Stimulated activated naive B cell treated with anti-CD40 and anti-IgM and Interleukin-4, amounts not matched to agents 10 μg/mL and 1 μg/mL and 100 μg/mL, for 72 hours (primary cell): ENCODE measurements around the gene ZBTB25.

Experiments used
- ATAC-seq, 2 donors: fragments of 150-1000 bp; cut with Tn5 transposase; replicated peaks; 2 replicates each; pipeline ENCODE4 v1.10.0; 2021; ENCODE audit warnings: moderate library complexity in 1 of 2
- DNase-seq: peaks from one replicate; pipeline ENCODE4 v3.0.0; 2021
- H3K27ac Mint-ChIP-seq: one replicate; pipeline ENCODE4 v1.8.0; 2022; ENCODE audit warnings: mild to moderate bottlenecking, mixed read lengths
- H3K27me3 Mint-ChIP-seq, 2 donors: one replicate each; pipeline ENCODE4 v1.8.0; 2022; ENCODE audit warnings: mixed read lengths in 2 of 2
- H3K36me3 Mint-ChIP-seq, 2 donors: one replicate each; pipeline ENCODE4 v1.8.0; 2022; ENCODE audit warnings: mixed read lengths in 2 of 2, mild to moderate bottlenecking in 1 of 2
- H3K4me1 Mint-ChIP-seq, 2 donors: one replicate each; pipeline ENCODE4 v1.8.0; 2022; ENCODE audit warnings: mixed read lengths in 2 of 2, mild to moderate bottlenecking in 1 of 2
- H3K4me3 Mint-ChIP-seq, 2 donors: one replicate each; pipeline ENCODE4 v1.8.0; 2022; ENCODE audit warnings: mild to moderate bottlenecking in 2 of 2, mixed read lengths in 2 of 2, moderate library complexity in 1 of 2
- H3K9me3 Mint-ChIP-seq, 2 donors: one replicate each; pipeline ENCODE4 v1.8.0; 2022; ENCODE audit warnings: mixed read lengths in 2 of 2, mild to moderate bottlenecking in 1 of 2

Gene ZBTB25

DNA sequence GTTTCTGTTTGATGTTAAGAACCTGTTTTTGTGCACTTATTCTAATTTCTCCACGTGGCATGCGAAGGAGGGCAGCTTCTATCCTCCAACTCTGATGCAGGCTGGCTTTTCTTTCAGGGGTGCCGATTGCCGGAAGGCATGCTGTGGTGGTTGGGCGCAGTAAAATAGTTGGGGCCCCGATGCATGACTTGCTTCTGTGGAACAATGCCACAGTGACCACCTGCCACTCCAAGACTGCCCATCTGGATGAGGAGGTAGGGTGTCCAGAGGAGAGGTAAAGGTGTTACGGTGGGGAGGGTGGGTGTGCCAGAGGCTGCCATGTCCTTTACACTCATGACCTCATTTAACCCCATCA, 85.9 kb downstream of the ZBTB25 start:
- ATAC-seq (no peak), DNase-seq (no peak)
- no peak overlapping the region for H3K4me3 Mint-ChIP-seq
- H3K4me1 Mint-ChIP-seq: peaks cover 5 to 19% of the 10 kb centered on the region in 2 donors
- no peaks in the 10 kb centered on the region for H3K27me3 Mint-ChIP-seq
- peaks cover 47 to 68% of the 10 kb centered on the region in 2 donors for H3K36me3 Mint-ChIP-seq
- no peak overlapping the region for H3K27ac Mint-ChIP-seq
- no peaks in the 10 kb centered on the region for H3K9me3 Mint-ChIP-seq

DNA sequence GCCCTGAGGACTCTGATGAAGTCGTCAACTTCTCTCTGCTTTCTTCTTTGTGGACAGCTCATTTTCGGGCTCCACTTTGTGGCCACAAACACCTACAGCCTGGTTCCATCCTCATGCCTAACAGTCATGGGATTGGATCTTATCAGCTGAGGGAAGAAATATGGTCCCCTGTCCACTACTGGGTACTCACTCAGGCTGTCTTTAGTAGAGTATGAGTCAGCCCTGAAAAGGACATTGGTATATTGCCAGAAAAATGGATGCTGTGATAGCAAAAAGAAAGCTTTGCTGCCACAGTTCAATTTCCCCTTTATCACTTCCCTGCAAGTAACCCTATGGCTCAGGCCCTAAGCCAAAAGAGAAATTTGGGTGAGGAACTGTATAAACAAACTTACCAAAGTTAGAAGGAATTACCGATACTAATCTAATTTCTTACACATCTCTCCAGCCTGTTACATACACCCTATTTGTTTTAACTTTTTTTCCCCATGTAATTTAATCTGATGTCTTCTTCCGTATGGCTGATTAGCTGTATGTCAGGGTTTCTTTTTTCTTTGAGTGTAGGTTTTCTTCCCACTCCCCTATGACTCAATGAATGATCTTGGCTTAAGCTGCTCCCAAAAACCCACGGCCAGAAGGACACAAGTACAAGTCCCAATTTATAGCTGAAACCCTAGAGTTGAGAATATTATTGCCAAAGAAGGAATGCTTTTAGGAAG, 86.4 kb downstream of the ZBTB25 start:
- H3K4me3 Mint-ChIP-seq: no peak overlapping the region

GRCh38 chr14:64416348-64416932, 87.2 kb downstream of the ZBTB25 start:
- Mint-ChIP-seq H3K27ac (no peak overlapping the region), H3K36me3 (peaks cover 54 to 69% of the 10 kb centered on the region in 2 donors), H3K4me3 (no peak overlapping the region), H3K27me3 (no peaks in the 10 kb centered on the region), H3K4me1 (peaks cover 5 to 19% of the 10 kb centered on the region in 2 donors), H3K9me3 (no peaks in the 10 kb centered on the region)
- ATAC-seq (peak; percentile 33 to 54), DNase-seq (no peak)

More for the DNA sequence above, 86.4 kb downstream of the ZBTB25 start:
- peak in 1 of 2 donors; percentile 8 for ATAC-seq
- no peak for DNase-seq
- Mint-ChIP-seq H3K9me3 (no peaks in the 10 kb centered on the region), H3K27me3 (no peaks in the 10 kb centered on the region), H3K36me3 (peaks cover 47 to 67% of the 10 kb centered on the region in 2 donors), H3K27ac (peak overlapping the region; percentile 28), H3K4me1 (peaks cover 5 to 19% of the 10 kb centered on the region in 2 donors)

DNA sequence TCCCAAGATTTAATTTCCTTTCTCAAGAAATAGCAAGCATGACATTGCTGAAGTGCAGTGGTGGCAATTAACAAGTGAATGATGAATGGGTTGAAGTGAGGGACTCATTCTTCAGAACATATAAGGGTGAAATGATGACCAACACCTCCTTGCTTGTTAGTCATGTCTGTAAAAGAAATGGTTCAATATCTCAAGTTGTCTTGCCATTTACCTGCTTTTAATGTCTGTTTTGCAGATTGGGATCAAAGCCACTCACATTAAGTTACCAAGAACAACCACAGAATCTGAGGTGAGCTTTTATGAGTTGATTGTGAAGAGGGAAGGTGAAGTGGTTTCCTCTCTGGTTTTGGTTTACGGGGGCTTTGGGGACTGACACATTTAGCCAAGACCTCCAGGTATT, 91.4 kb downstream of the ZBTB25 start:
- Mint-ChIP-seq H3K4me3 (no peak overlapping the region), H3K4me1 (peaks cover 13 to 36% of the 10 kb centered on the region in 2 donors), H3K9me3 (no peaks in the 10 kb centered on the region), H3K27me3 (no peaks in the 10 kb centered on the region), H3K27ac (no peak overlapping the region), H3K36me3 (peaks cover 43 to 44% of the 10 kb centered on the region in 2 donors)
- DNase-seq (no peak), ATAC-seq (no peak)

GRCh38 chr14:64411001-64411400, 92.6 kb downstream of the ZBTB25 start:
- Mint-ChIP-seq H3K27me3 (no peaks in the 10 kb centered on the region), H3K27ac (no peak overlapping the region), H3K36me3 (peaks cover 33 to 43% of the 10 kb centered on the region in 2 donors), H3K4me1 (peaks cover 11 to 29% of the 10 kb centered on the region in 2 donors), H3K9me3 (no peaks in the 10 kb centered on the region), H3K4me3 (no peak overlapping the region)
- DNase-seq: no peak
- no peak for ATAC-seq

DNA sequence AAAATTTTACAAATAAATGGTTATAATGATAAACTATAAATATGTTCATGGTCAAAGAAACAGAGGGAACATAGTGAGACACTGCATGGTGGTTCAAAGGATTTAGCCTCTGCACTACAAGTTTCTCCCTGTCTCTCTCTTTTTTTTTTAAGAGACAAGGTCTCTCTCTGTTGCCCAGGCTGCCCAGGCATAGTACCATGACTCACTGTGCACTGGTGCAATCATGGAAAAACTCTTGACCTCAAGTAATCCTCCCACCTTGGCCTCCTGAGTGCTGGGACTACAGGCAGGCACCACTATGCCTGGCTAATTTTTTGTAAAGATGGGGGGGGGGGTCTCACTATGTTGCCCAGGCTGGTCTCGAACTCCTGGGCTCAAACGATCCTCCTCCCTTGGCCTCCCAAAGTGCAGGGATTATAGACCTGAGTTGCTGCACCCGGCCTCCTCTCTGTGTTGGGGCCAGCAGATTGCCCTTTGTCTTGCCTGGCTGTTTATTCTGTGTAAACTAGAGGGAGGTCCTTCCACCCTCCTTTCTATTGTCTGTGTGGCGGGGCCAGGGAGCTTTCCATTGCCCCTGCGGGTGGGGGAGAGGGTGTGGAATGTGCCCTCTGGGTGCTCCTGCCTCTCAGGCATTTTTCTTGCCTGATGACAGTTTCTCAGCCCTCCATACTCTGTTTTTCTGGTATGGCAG, 93.4 kb downstream of the ZBTB25 start:
- ATAC-seq (peak; percentile 74 to 82), DNase-seq (no peak)
- H3K4me1 Mint-ChIP-seq: peaks cover 12 to 28% of the 10 kb centered on the region in 2 donors
- peak overlapping the region; percentile 88 for H3K27ac Mint-ChIP-seq
- no peaks in the 10 kb centered on the region for H3K27me3 Mint-ChIP-seq
- H3K4me3 Mint-ChIP-seq: no peak overlapping the region
- H3K36me3 Mint-ChIP-seq: peaks cover 30 to 42% of the 10 kb centered on the region in 2 donors
- H3K9me3 Mint-ChIP-seq: no peaks in the 10 kb centered on the region

- Mint-ChIP-seq H3K36me3 (peaks cover 33 to 43% of the 10 kb centered on the region in 2 donors), H3K4me1 (peaks cover 12 to 34% of the 10 kb centered on the region in 2 donors), H3K27ac (peak overlapping the region; percentile 68), H3K9me3 (no peaks in the 10 kb centered on the region), H3K4me3 (peak overlapping the region; percentile 8 to 60), H3K27me3 (no peaks in the 10 kb centered on the region)
- no peak for DNase-seq
- peak; percentile 62 to 79 for ATAC-seq
Measured at GRCh38 chr14:64409126-64409920, 94.3 kb downstream of the ZBTB25 start.

GRCh38 chr14:64407329-64407728, 96.3 kb downstream of the ZBTB25 start:
- H3K27ac Mint-ChIP-seq: no peak overlapping the region

DNA sequence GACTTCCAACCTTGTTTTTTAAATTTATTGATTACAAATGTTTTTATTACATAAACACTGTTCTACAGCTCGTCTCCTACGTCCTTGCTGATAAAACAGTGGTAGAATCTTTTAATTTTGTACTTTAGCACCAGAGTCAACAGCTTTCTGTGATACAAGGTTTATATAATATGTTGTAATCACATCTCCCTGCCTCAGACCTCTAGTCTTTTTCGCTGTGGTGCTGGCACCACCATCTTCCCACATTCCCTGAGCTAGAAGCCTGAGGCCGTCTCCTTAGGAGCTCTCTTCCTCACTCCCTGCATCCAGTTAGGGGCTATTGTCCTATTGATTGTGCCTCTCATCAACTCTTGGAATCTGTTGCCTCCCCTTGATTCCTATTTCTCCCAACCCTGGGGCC, 98.3 kb downstream of the ZBTB25 start:
- Mint-ChIP-seq H3K27ac (no peak overlapping the region), H3K36me3 (peaks cover 31 to 33% of the 10 kb centered on the region in 2 donors), H3K4me3 (no peak overlapping the region), H3K4me1 (peaks cover 9 to 32% of the 10 kb centered on the region in 2 donors), H3K27me3 (no peaks in the 10 kb centered on the region), H3K9me3 (no peaks in the 10 kb centered on the region)
- no peak for ATAC-seq
- DNase-seq: no peak

More at GRCh38 chr14:64407329-64407728, 96.3 kb downstream of the ZBTB25 start:
- ATAC-seq (peak in 1 of 2 donors; percentile 50), DNase-seq (no peak)
- no peak overlapping the region for H3K4me3 Mint-ChIP-seq
- H3K36me3 Mint-ChIP-seq: peaks cover 38 to 48% of the 10 kb centered on the region in 2 donors
- H3K9me3 Mint-ChIP-seq: no peaks in the 10 kb centered on the region
- no peaks in the 10 kb centered on the region for H3K27me3 Mint-ChIP-seq
- peaks cover 12 to 37% of the 10 kb centered on the region in 2 donors for H3K4me1 Mint-ChIP-seq

DNA sequence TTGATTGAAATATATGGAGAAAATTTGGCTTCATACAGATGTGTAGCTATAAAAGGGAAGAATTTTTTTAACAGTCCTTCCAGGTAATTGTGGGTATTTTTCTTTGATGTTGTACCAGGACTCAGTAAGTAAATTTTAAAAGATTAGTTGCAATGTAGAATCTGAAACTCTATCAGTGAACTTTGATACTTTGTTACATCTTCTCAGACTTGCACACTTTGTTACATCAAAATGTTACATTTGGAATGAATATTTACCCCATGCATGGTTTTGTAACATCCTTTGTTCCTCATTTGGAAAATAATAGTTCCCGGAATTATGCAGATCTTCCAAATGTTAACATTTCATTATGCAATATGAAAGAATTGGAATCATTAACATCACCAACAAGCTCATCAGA, 101.7 kb downstream of the ZBTB25 start:
- peaks cover 28 to 38% of the 10 kb centered on the region in 2 donors for H3K36me3 Mint-ChIP-seq
- ATAC-seq (no peak), DNase-seq (no peak)
- no peaks in the 10 kb centered on the region for H3K9me3 Mint-ChIP-seq
- no peaks in the 10 kb centered on the region for H3K27me3 Mint-ChIP-seq
- H3K27ac Mint-ChIP-seq: no peak overlapping the region
- H3K4me1 Mint-ChIP-seq: peaks cover 5 to 15% of the 10 kb centered on the region in 2 donors
- no peak overlapping the region for H3K4me3 Mint-ChIP-seq

DNA sequence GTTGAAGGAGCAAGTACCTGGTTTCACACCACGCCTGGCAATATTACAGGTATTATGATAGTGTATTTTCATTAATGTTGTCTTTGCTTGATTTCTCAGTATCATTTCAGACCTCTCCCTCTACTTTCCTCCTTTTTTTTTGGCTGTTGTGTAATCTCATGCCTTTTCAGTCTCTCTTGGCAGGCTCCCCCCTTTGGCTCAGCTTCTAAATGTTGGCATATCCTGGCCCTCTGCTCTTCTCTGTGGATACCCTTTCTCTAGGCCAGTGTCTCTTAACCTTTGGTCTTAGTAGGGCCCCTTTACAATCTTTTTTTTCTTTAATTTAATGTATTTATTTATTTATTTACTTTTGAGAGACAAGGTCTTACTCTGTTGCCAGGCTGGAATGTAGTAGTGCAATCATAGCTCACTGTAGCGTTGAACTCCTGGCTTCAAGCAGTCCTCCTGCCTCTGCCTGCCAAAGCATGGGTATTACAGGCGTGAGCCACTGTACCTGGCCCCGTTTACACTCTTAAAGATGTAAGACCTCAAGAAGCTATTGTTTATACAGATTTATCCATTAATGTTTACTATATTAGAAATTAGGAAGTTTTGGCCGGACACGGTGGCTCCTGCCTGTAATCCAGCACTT, 102.7 kb downstream of the ZBTB25 start:
- H3K4me1 Mint-ChIP-seq: peaks cover 5 to 15% of the 10 kb centered on the region in 2 donors
- peaks cover 26 to 38% of the 10 kb centered on the region in 2 donors for H3K36me3 Mint-ChIP-seq
- H3K4me3 Mint-ChIP-seq: no peak overlapping the region
- DNase-seq (no peak), ATAC-seq (no peak)
- H3K27ac Mint-ChIP-seq: no peak overlapping the region
- no peaks in the 10 kb centered on the region for H3K9me3 Mint-ChIP-seq
- H3K27me3 Mint-ChIP-seq: no peaks in the 10 kb centered on the region
